Astrocyte (in vitro differentiated cells and primary cell): ENCODE data around the gene NECTIN1. TPM values are rescaled to one million over a fixed set of nuclear protein-coding genes. Genes with fewer than 3 reads are reported as not detected.

Experiments
- DNase-seq: peaks from one replicate; pipeline ENCODE4 v3.0.0-alpha.2; 2010; ENCODE audit warnings: low read depth
- FAIRE-seq: peaks from 2 replicates; lab custom pipeline; 2011; peaks lifted over from hg19 to GRCh38; lab: Jason Lieb, UNC
- H2AFZ ChIP-seq: 2 replicates; pipeline ENCODE4 v1.6.0; 2012; ENCODE audit warnings: low read depth, low read length, inconsistent platforms
- H3K27ac ChIP-seq: 2 replicates; pipeline ENCODE4 v1.5.1; 2011; ENCODE audit warnings: low read depth, low read length, inconsistent platforms
- H3K27me3 ChIP-seq: 2 replicates; pipeline ENCODE4 v1.6.0; 2011; ENCODE audit warnings: low read length, inconsistent platforms; ENCODE audit not compliant: insufficient read depth
- H3K36me3 ChIP-seq: 2 replicates; pipeline ENCODE4 v1.5.1; 2011; ENCODE audit warnings: low read length, inconsistent platforms; ENCODE audit not compliant: insufficient read depth
- H3K4me1 ChIP-seq: 2 replicates; pipeline ENCODE4 v1.5.1; 2011; ENCODE audit warnings: low read length, inconsistent platforms; ENCODE audit not compliant: insufficient read depth
- H3K4me2 ChIP-seq: 2 replicates; pipeline ENCODE4 v1.6.0; 2012; ENCODE audit warnings: low read length, inconsistent platforms
- H3K4me3 ChIP-seq: 2 replicates; pipeline ENCODE4 v1.5.1; 2011; ENCODE audit warnings: low read depth, mild to moderate bottlenecking, low read length, inconsistent platforms; ENCODE audit not compliant: insufficient read depth
- H3K79me2 ChIP-seq: 2 replicates; pipeline ENCODE4 v1.6.0; 2012; ENCODE audit warnings: mild to moderate bottlenecking, low read length, inconsistent platforms; ENCODE audit not compliant: insufficient read depth
- H3K9ac ChIP-seq: 2 replicates; pipeline ENCODE4 v1.6.0; 2012; ENCODE audit warnings: mild to moderate bottlenecking, low read length, inconsistent platforms
- H3K9me3 ChIP-seq: 2 replicates; pipeline ENCODE4 v1.5.1; 2012; ENCODE audit warnings: low read depth, mild to moderate bottlenecking, low read length, inconsistent platforms; ENCODE audit not compliant: insufficient read depth
- H4K20me1 ChIP-seq: 2 replicates; pipeline ENCODE4 v1.6.0; 2012; ENCODE audit warnings: low read length, inconsistent platforms; ENCODE audit not compliant: insufficient read depth
- H3K27ac Mint-ChIP-seq: one replicate; pipeline ENCODE4 v1.8.0; 2021; ENCODE audit warnings: mild to moderate bottlenecking, mixed read lengths; ENCODE audit not compliant: unreplicated experiment
- H3K27me3 Mint-ChIP-seq: one replicate; pipeline ENCODE4 v1.8.0; 2021; ENCODE audit warnings: low read depth, mixed read lengths; ENCODE audit not compliant: unreplicated experiment
- H3K36me3 Mint-ChIP-seq: one replicate; pipeline ENCODE4 v1.8.0; 2021; ENCODE audit warnings: low read depth, mixed read lengths; ENCODE audit not compliant: unreplicated experiment
- H3K4me1 Mint-ChIP-seq: one replicate; pipeline ENCODE4 v1.8.0; 2021; ENCODE audit warnings: low read depth, mixed read lengths; ENCODE audit not compliant: unreplicated experiment
- H3K4me3 Mint-ChIP-seq: one replicate; pipeline ENCODE4 v1.8.0; 2021; ENCODE audit warnings: mild to moderate bottlenecking, moderate library complexity, mixed read lengths; ENCODE audit not compliant: unreplicated experiment
- H3K9me3 Mint-ChIP-seq: one replicate; pipeline ENCODE4 v1.8.0; 2021; ENCODE audit warnings: mild to moderate bottlenecking, mixed read lengths; ENCODE audit not compliant: unreplicated experiment
- CTCF ChIP-seq: IDR thresholded peaks from 2 replicates; pipeline ENCODE4 v1.5.1; 2011; ENCODE audit warnings: low read depth, mild to moderate bottlenecking, inconsistent platforms, low read length, moderate library complexity; ENCODE audit not compliant: insufficient read depth
- EZH2 ChIP-seq: IDR thresholded peaks from 2 replicates; pipeline ENCODE4 v1.6.1; 2012; ENCODE audit warnings: mild to moderate bottlenecking, low read length, inconsistent platforms; ENCODE audit not compliant: insufficient read depth
- total RNA-seq: library from RNA; stranded (reverse); gene quantifications from 2 replicates; pipeline ENCODE4 v1.2.1, GENCODE V29; 2021

NECTIN1 gene
- total RNA-seq, 1 donor from 2014 or later = 17.7 TPM

GRCh38 chr11:119706029-119706428, 23.0 kb downstream of the NECTIN1 start:
- Mint-ChIP-seq H3K4me3 (no peak overlapping the region), H3K27ac (no peak overlapping the region), H3K27me3 (peaks cover 31% of the 10 kb centered on the region), H3K4me1 (peaks cover 25% of the 10 kb centered on the region), H3K9me3 (peaks cover 1% of the 10 kb centered on the region), H3K36me3 (no peaks in the 10 kb centered on the region)
- FAIRE-seq (no peak), DNase-seq (no peak)
- Histone ChIP-seq H3K4me2 (no peak overlapping the region), H2AFZ (no peak overlapping the region), H3K36me3 (no peaks in the 10 kb centered on the region), H3K9ac (no peak overlapping the region), H3K9me3 (no peaks in the 10 kb centered on the region), H3K79me2 (peaks cover 7% of the 10 kb centered on the region), H3K4me1 (peaks cover 12% of the 10 kb centered on the region), H3K4me3 (no peak overlapping the region), H3K27me3 (no peaks in the 10 kb centered on the region), H4K20me1 (peaks cover 63% of the 10 kb centered on the region), H3K27ac (no peak overlapping the region)
- TF ChIP-seq EZH2 = no peak
- no peak for TF ChIP-seq CTCF

GRCh38 chr11:119705362-119705761, 23.6 kb downstream of the NECTIN1 start:
- Histone ChIP-seq H3K4me2 (no peak overlapping the region), H3K9ac (no peak overlapping the region), H3K36me3 (no peaks in the 10 kb centered on the region), H4K20me1 (peaks cover 63% of the 10 kb centered on the region), H3K27me3 (no peaks in the 10 kb centered on the region), H3K4me1 (peaks cover 17% of the 10 kb centered on the region), H3K79me2 (peaks cover 7% of the 10 kb centered on the region), H3K27ac (no peak overlapping the region), H3K4me3 (no peak overlapping the region), H2AFZ (no peak overlapping the region), H3K9me3 (no peaks in the 10 kb centered on the region)
- Mint-ChIP-seq H3K9me3 (peaks cover 1% of the 10 kb centered on the region), H3K4me3 (no peak overlapping the region), H3K27ac (no peak overlapping the region), H3K27me3 (peaks cover 32% of the 10 kb centered on the region), H3K36me3 (no peaks in the 10 kb centered on the region), H3K4me1 (peaks cover 25% of the 10 kb centered on the region)
- TF ChIP-seq CTCF (no peak), EZH2 (no peak)
- DNase-seq (no peak), FAIRE-seq (no peak)

GRCh38 chr11:119704849-119705248, 24.2 kb downstream of the NECTIN1 start:
- Mint-ChIP-seq H3K4me1 (peaks cover 22% of the 10 kb centered on the region), H3K4me3 (no peak overlapping the region), H3K36me3 (no peaks in the 10 kb centered on the region), H3K27me3 (peaks cover 36% of the 10 kb centered on the region), H3K9me3 (peaks cover 1% of the 10 kb centered on the region), H3K27ac (no peak overlapping the region)
- DNase-seq (no peak), FAIRE-seq (no peak)
- Histone ChIP-seq H3K4me1 (peaks cover 13% of the 10 kb centered on the region), H3K36me3 (no peaks in the 10 kb centered on the region), H3K27me3 (no peaks in the 10 kb centered on the region), H2AFZ (no peak overlapping the region), H3K27ac (no peak overlapping the region), H4K20me1 (peaks cover 60% of the 10 kb centered on the region), H3K4me3 (no peak overlapping the region), H3K9ac (no peak overlapping the region), H3K4me2 (no peak overlapping the region), H3K9me3 (no peaks in the 10 kb centered on the region), H3K79me2 (peaks cover 7% of the 10 kb centered on the region)
- TF ChIP-seq EZH2 = no peak
